ENCODE results near the gene ADGRD1.
A peak's percentile ranks its signal among the peaks of the same experiment; 100 is the strongest.

ADGRD1 gene

GRCh38 chr12:131007031-131007739, 53.5 kb downstream of the ADGRD1 start:
- DNase-seq (ENCODE audit: low read depth) = no peak

- DNase-seq (ENCODE audit: low read depth) = no peak
Measured at GRCh38 chr12:131007740-131008117, 54.0 kb downstream of the ADGRD1 start.

GRCh38 chr12:131008131-131008912, 54.6 kb downstream of the ADGRD1 start:
- DNase-seq (ENCODE audit: low read depth) = no peak

GRCh38 chr12:131008913-131009270, 55.2 kb downstream of the ADGRD1 start:
- DNase-seq (ENCODE audit: low read depth) = no peak

GRCh38 chr12:131009595-131010395, 56.1 kb downstream of the ADGRD1 start:
- no peak for DNase-seq (ENCODE audit: low read depth)

DNA sequence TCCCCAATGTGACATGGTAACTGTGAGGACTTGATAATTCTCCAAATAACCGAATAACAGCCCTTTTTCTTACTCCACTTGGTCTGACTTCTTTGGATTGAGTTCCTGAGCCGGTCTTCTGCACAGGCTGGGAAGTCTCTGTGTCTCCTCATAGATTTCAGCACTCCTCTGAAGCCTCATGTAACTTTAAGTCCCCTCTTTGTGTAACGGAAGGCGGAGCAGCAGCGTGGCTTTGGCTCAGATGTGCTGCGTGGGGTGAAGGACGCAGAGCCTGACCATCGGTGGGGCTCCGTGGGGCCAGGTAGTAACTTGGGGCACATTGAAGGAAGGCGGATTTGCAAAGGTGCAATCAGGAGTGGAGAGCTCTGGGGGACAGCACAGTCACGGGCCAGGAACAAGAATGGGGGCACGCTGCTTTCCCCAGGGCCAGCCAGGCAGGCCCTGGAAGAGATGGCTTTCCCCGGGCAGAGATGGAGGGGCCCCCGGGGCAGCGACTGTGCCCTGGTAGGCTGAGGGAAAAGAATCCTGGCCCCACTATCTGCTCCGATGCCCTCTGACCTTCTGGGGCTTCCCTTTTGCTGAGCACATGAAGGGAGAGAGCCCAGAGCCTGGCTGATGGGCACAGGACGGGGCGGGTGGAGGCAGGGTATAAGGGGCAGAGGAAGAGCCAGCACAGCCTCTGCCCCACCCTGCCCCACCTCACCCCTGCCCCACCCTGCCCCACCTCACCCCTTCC, 56.9 kb downstream of the ADGRD1 start:
- DNase-seq (ENCODE audit: low read depth) = no peak

DNA sequence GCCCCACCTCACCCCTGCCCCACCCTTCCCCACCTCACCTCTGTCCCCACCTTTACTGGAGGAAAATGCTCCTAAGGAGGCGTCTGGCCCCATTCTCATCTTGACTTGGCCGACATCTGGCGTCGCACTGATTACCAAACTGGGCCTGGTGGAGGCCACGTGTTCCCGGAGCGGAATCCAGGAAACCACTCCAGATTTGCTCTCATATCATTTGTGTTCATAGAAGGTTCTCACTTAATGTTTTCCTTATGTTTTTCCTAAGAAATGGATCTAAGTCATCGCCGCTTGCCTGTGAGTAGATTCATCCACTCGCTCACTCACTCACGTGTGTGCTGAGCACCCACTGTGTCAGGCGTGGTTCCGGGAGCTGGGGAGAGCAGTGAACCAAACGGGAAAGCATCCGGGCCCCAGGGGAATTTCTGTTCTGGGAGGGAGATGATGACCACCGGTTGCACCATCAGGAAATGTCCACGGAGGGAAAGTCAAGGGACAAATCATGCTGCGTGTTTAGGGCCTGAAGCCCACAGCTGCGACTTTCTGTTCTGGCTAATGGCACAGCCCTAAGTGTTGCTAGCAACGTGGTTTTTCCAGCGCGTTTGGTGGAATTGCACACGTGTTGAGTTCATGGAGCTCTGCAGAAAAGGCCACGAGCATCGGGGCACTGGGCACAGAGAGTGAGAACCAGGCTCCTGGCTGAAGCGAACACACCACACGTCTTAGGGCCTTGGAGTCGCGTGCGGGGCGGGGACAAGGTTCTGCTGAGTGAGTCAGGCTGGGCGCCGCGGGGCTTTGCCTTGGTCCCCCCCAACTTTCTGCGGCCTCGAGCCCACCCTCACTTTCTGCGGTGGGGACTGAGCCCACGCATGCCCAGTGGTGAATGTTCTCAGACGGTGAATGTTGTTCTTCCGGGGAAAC, 57.7 kb downstream of the ADGRD1 start:
- DNase-seq (ENCODE audit: low read depth) = peak; percentile 20

- no peak for DNase-seq (ENCODE audit: low read depth)
Measured at GRCh38 chr12:131012279-131013069, 58.8 kb downstream of the ADGRD1 start.

- DNase-seq (ENCODE audit: low read depth) = no peak
Measured at GRCh38 chr12:131013118-131013517, 59.4 kb downstream of the ADGRD1 start.

GRCh38 chr12:131014343-131014742, 60.6 kb downstream of the ADGRD1 start:
- no peak for DNase-seq (ENCODE audit: low read depth)

DNA sequence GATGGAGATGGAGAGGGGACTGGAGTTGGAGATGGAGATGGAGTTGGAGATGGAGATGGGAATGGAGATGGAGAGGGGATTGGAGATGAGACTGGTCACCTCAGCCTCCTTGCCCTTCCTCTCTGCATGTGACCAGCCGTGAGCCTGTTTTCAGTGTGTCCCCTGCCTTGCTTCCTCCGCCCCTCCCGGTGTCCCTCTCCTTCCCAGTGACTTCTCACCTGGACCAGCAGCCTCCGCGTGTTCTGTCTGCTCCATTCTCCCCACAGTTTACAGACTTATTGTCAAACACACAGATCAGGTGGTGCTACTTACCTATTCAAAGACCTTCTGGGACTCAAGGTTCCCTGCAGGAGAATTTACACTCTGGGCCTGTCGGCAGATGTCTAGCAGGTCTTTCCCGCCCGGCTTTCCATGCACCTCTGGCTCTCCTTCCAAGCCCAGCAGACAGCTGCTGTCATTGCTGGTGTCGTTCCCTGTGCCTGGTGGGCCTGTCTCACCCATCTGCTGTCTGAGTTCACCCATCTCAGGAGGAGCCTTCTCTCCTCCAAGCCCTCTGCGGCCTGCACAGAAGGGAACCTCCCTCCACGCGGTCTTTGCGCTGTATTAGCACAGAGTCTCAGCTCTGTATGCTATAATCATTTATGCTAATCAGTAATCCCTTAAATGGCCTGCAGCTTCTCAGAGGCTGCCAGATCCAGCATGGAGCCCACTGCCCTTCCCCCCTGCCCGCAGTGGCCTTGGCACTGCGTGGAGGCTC, 62.1 kb downstream of the ADGRD1 start:
- DNase-seq (ENCODE audit: low read depth) = no peak

GRCh38 chr12:131017477-131017991, 63.8 kb downstream of the ADGRD1 start:
- no peak for DNase-seq (ENCODE audit: low read depth)

GRCh38 chr12:131018019-131018620, 64.4 kb downstream of the ADGRD1 start:
- DNase-seq (ENCODE audit: low read depth) = no peak

DNA sequence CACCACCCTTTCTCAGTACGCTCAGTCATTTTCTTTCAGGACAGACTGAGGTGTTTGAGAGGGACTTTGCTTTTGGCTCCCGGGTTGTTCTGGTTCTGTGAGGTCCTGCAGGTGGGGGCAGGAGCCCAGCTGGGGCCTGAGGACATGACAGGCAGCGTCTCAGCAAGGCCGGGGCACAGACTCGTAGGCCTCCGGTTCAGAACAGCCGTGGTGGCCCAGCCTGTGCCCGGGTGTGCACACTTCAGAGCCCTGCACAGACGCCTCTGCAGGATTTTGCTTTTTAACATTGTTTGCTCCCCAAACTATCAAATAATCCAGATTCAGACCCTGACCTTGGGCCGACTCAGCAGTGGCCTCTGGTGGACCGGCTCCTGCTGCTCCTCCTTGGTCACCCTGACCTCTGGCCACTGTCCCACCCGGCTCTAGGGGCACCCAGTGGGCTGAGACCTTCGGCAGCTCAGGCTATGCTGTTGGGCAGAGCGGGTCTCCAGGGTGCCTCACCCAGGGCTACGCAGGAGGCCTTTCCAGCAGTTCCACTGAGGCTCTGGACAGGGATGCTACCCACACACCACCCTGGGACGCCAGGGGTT, 65.2 kb downstream of the ADGRD1 start:
- DNase-seq (ENCODE audit: low read depth) = no peak

- DNase-seq (ENCODE audit: low read depth) = no peak
Measured at GRCh38 chr12:131020326-131021153, 66.8 kb downstream of the ADGRD1 start.

DNA sequence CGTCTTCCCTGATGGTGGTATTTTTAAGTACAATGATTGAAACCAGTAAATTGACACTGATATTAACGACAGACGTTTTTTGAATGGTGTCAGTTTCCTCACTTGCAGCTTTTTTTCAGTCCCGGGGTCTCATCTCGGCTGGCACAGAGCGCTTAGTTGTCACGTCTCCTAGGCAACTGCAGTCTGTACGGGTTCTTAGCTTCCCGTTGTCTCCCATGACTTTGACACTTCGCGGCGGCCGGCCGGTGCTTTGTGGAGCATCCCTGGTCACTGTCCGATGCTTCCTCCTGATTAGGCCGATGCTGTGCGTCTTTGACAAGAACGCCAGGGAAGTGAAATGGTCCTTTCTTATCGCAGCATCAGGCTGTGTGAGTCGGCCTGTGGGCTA, 67.4 kb downstream of the ADGRD1 start:
- DNase-seq (ENCODE audit: low read depth) = no peak

GRCh38 chr12:131024026-131024425, 70.3 kb downstream of the ADGRD1 start:
- no peak for DNase-seq (ENCODE audit: low read depth)

DNA sequence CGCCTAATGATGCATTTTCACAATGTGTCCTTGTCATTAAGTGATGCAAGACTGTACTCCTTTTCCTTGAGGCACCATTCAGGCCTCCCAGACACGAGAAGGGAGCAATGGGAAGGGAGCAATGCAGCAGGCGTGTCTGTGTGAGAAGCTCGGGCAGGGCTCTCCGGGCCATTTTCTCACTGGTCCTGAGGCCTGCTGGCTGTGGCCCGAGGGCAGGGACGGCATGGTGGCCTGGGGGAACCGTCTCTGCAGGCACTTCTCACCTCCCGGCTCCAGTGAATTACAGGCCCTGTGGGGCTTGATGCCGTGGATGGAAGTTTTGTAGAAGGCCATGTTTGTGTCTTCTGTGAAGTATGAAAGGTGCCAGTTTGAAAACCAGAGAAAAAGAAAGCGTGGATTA, 71.0 kb downstream of the ADGRD1 start:
- DNase-seq (ENCODE audit: low read depth) = no peak

Measured in EH (cell line).